Epithelial cell of proximal tubule (primary cell): ENCODE measurements around the gene RNF17. TPM values are rescaled to one million over a fixed set of nuclear protein-coding genes. Genes with fewer than 3 reads are reported as not detected.

Experiments used
- DNase-seq: peaks from one replicate; pipeline ENCODE4 v3.0.0-alpha.2; 2011; ENCODE audit warnings: low read depth
- H3K4me3 ChIP-seq: 2 replicates; pipeline ENCODE4 v1.5.1; 2011; ENCODE audit warnings: low read depth, mild to moderate bottlenecking, low read length
- CTCF ChIP-seq: conservative IDR thresholded peaks from 2 replicates; pipeline ENCODE4 v1.5.1; 2012; ENCODE audit warnings: low read depth, mild to moderate bottlenecking, low read length
- total RNA-seq: library from RNA; depleted of rRNA; stranded (reverse); fragments of >200 nt; gene quantifications from 2 replicates; pipeline ENCODE4 v1.2.3, GENCODE V29; 2015

Gene RNF17
- total RNA-seq, 1 donor from 2014 or later = 1.8 TPM

GRCh38 chr13:24906268-24906667 lies 142.3 kb downstream of the RNF17 start:
- DNase-seq = no peak
- TF ChIP-seq CTCF = no peak
- no peak overlapping the region for H3K4me3 ChIP-seq

- H3K4me3 ChIP-seq = no peak overlapping the region
- no peak for DNase-seq
- no peak for TF ChIP-seq CTCF
Measured at GRCh38 chr13:24910502-24911132, 146.6 kb downstream of the RNF17 start.

GRCh38 chr13:24911133-24911908 lies 147.4 kb downstream of the RNF17 start:
- no peak for DNase-seq
- TF ChIP-seq CTCF = no peak
- H3K4me3 ChIP-seq = no peak overlapping the region

DNA sequence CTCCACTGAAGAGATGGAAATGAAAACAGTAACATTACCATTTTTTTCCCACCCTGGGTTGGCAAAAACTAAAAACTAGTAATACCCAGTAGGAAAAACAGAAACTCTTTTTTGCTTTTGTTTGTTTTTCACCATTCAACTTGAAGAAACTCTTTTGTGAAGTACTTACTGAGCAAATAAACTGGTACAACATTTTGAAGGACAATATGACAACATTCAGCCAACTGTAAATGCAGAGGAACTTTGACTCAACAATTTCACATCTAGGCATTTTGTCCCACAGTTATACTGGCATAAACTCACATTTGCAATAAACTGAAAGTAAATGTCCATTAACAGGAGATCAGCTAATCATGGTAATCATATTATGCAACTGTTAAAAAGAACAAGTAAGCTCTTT lies 152.5 kb downstream of the RNF17 start:
- TF ChIP-seq CTCF = no peak
- no peak for DNase-seq
- H3K4me3 ChIP-seq = no peak overlapping the region

- no peak for TF ChIP-seq CTCF
- no peak for DNase-seq
- H3K4me3 ChIP-seq = no peak overlapping the region
Measured at GRCh38 chr13:24921003-24921402, 157.0 kb downstream of the RNF17 start.

- no peak for TF ChIP-seq CTCF
- no peak for DNase-seq
- H3K4me3 ChIP-seq = peak overlapping the region; percentile 84
Measured at GRCh38 chr13:24921881-24922280, 157.9 kb downstream of the RNF17 start.

DNA sequence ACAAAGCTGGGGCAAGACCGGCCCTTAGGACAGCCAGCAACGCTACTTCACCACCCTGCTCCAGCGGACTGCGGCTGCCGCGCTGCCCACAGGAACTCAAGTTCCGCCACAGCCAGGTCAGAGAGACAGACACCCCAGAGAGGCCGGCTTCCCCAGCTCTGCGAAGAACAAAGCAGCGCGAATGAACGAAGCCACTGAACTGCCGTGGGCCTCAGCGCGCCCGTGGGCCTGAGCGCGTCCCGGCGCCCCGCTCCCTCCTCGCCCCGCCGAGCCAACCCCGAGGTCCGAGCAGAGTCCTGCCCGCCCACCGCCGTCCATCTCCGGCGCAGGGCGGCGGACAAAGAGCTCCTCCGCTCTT lies 158.4 kb downstream of the RNF17 start:
- no peak for TF ChIP-seq CTCF
- no peak for DNase-seq
- H3K4me3 ChIP-seq = peak overlapping the region; percentile 84
